HG02943 (cell line): ENCODE data around the gene ITGAD.

Experiments used
- ATAC-seq: cut with Tn5 transposase; IDR thresholded peaks from one replicate; pipeline ENCODE4 v1.9.1; 2021; ENCODE audit warnings: mild to moderate bottlenecking, low read depth, moderate library complexity; ENCODE audit not compliant: unreplicated experiment

Gene ITGAD

GRCh38 chr16:31364421-31364820 lies 28.7 kb upstream of the ITGAD start:
- no peak for ATAC-seq

GRCh38 chr16:31365131-31365865 lies 27.8 kb upstream of the ITGAD start:
- ATAC-seq: no peak

- ATAC-seq: no peak
Measured at GRCh38 chr16:31367853-31368252, 25.3 kb upstream of the ITGAD start.

- ATAC-seq: no peak
Measured at GRCh38 chr16:31371008-31371407, 22.1 kb upstream of the ITGAD start.

GRCh38 chr16:31371619-31372484 lies 21.3 kb upstream of the ITGAD start:
- ATAC-seq: no peak

- ATAC-seq: no peak
Measured at GRCh38 chr16:31373235-31373634, 19.9 kb upstream of the ITGAD start.

GRCh38 chr16:31375231-31375630 lies 17.9 kb upstream of the ITGAD start:
- no peak for ATAC-seq

- ATAC-seq: no peak
Measured at GRCh38 chr16:31376705-31377104, 16.4 kb upstream of the ITGAD start.

GRCh38 chr16:31377210-31377903 lies 15.8 kb upstream of the ITGAD start:
- no peak for ATAC-seq

GRCh38 chr16:31380201-31380600 lies 12.9 kb upstream of the ITGAD start:
- ATAC-seq: no peak

- ATAC-seq: no peak
Measured at GRCh38 chr16:31382485-31383161, 10.5 kb upstream of the ITGAD start.

- no peak for ATAC-seq
Measured at GRCh38 chr16:31385680-31386079, 7.5 kb upstream of the ITGAD start.

GRCh38 chr16:31386157-31386984 lies 6.8 kb upstream of the ITGAD start:
- no peak for ATAC-seq

GRCh38 chr16:31388535-31388934 lies 4.6 kb upstream of the ITGAD start:
- ATAC-seq: no peak

GRCh38 chr16:31390504-31391041 lies 2.6 kb upstream of the ITGAD start:
- no peak for ATAC-seq

- no peak for ATAC-seq
Measured at GRCh38 chr16:31395647-31396046, 2.5 kb downstream of the ITGAD start.

- no peak for ATAC-seq
Measured at GRCh38 chr16:31397096-31397660, 4.0 kb downstream of the ITGAD start.

- ATAC-seq: no peak
Measured at GRCh38 chr16:31397701-31398100, 4.6 kb downstream of the ITGAD start.

GRCh38 chr16:31400191-31400590 lies 7.1 kb downstream of the ITGAD start:
- ATAC-seq: no peak
